HG02571 (cell line): ENCODE data around the gene ARHGEF11.
"Not testable (repeated sequence)": the region's sequence is repeated elsewhere in the genome, so short reads cannot be mapped to it uniquely, and the experiment has no call there.

Experiments
- ATAC-seq: cut with Tn5 transposase; IDR thresholded peaks from one replicate; pipeline ENCODE4 v1.9.1; 2021; ENCODE audit warnings: mild to moderate bottlenecking, moderate library complexity; ENCODE audit not compliant: unreplicated experiment

Gene ARHGEF11

GRCh38 chr1:157055729-157056128 is 10.2 kb upstream of the ARHGEF11 start:
- ATAC-seq: not testable (repeated sequence)

- no peak for ATAC-seq
These were observed 5.3 kb upstream of the ARHGEF11 start for GRCh38 chr1:157050836-157051235.

- ATAC-seq: no peak
These were observed 1.5 kb upstream of the ARHGEF11 start for GRCh38 chr1:157047062-157047410.

GRCh38 chr1:157044326-157044725 is 1.2 kb downstream of the ARHGEF11 start:
- no peak for ATAC-seq

- no peak for ATAC-seq
These were observed 1.9 kb downstream of the ARHGEF11 start for GRCh38 chr1:157043685-157044084.

GRCh38 chr1:157042846-157043245 is 2.7 kb downstream of the ARHGEF11 start:
- no peak for ATAC-seq

GRCh38 chr1:157040802-157041201 is 4.7 kb downstream of the ARHGEF11 start:
- no peak for ATAC-seq

- ATAC-seq: no peak
These were observed 10.4 kb downstream of the ARHGEF11 start for GRCh38 chr1:157035121-157035520.

- ATAC-seq: no peak
These were observed 11.3 kb downstream of the ARHGEF11 start for GRCh38 chr1:157034137-157034800.

GRCh38 chr1:157033357-157033876 is 12.1 kb downstream of the ARHGEF11 start:
- no peak for ATAC-seq

GRCh38 chr1:157032303-157032702 is 13.2 kb downstream of the ARHGEF11 start:
- ATAC-seq: no peak

- no peak for ATAC-seq
These were observed 14.8 kb downstream of the ARHGEF11 start for GRCh38 chr1:157030728-157031127.

GRCh38 chr1:157028674-157029073 is 16.9 kb downstream of the ARHGEF11 start:
- ATAC-seq: no peak

GRCh38 chr1:157025856-157026255 is 19.7 kb downstream of the ARHGEF11 start:
- no peak for ATAC-seq

- ATAC-seq: no peak
These were observed 20.2 kb downstream of the ARHGEF11 start for GRCh38 chr1:157025385-157025784.

- ATAC-seq: no peak
These were observed 23.9 kb downstream of the ARHGEF11 start for GRCh38 chr1:157021688-157022087.

- no peak for ATAC-seq
These were observed 26.1 kb downstream of the ARHGEF11 start for GRCh38 chr1:157019457-157019856.

- ATAC-seq: no peak
These were observed 33.7 kb downstream of the ARHGEF11 start for GRCh38 chr1:157011845-157012244.

GRCh38 chr1:157008502-157008901 is 37.0 kb downstream of the ARHGEF11 start:
- ATAC-seq: no peak

- ATAC-seq: no peak
These were observed 38.2 kb downstream of the ARHGEF11 start for GRCh38 chr1:157007306-157007705.

GRCh38 chr1:157006676-157007075 is 38.9 kb downstream of the ARHGEF11 start:
- no peak for ATAC-seq

GRCh38 chr1:157005965-157006364 is 39.6 kb downstream of the ARHGEF11 start:
- no peak for ATAC-seq

GRCh38 chr1:157004806-157005205 is 40.7 kb downstream of the ARHGEF11 start:
- ATAC-seq: no peak
